ENCODE results near the gene SLC22A23.
A peak's percentile ranks its signal among the peaks of the same experiment; 100 is the strongest.

The SLC22A23 gene, protein sequence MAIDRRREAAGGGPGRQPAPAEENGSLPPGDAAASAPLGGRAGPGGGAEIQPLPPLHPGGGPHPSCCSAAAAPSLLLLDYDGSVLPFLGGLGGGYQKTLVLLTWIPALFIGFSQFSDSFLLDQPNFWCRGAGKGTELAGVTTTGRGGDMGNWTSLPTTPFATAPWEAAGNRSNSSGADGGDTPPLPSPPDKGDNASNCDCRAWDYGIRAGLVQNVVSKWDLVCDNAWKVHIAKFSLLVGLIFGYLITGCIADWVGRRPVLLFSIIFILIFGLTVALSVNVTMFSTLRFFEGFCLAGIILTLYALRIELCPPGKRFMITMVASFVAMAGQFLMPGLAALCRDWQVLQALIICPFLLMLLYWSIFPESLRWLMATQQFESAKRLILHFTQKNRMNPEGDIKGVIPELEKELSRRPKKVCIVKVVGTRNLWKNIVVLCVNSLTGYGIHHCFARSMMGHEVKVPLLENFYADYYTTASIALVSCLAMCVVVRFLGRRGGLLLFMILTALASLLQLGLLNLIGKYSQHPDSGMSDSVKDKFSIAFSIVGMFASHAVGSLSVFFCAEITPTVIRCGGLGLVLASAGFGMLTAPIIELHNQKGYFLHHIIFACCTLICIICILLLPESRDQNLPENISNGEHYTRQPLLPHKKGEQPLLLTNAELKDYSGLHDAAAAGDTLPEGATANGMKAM

GRCh38 chr6:3456898-3457709 is at the start of gene SLC22A23:
SLC22A23 (minus strand) TSS chr6:3457050; CDS start chr6:3456559, 491 bp downstream.
- DNase-seq, result peak; percentile 81

DNA sequence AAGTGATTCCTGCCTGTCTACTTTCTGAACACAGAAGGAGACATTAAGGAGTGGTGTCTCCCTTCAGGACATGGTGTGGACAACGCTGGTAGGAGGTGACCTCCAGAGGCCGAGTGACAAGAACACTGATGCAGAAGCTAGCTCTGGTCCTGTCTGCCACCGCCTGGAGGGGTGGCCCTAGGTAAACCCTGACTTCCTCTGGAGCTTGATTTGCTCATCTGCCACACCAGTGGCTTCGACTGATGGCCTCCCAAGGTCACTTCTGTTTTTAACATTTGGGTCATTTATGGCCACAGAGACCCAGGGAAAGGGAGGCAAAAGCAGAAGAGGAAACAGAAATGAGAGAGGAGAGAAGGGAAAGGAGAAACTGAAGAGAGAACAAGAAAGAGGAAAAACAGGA is 49.4 kb upstream of the SLC22A23 start:
- no peak for DNase-seq

GRCh38 chr6:3504938-3505805 is 48.3 kb upstream of the SLC22A23 start:
- DNase-seq, result no peak

GRCh38 chr6:3504354-3504753 is 47.5 kb upstream of the SLC22A23 start:
- no peak for DNase-seq

- DNase-seq, result no peak
Observed at GRCh38 chr6:3501826-3502500, 45.1 kb upstream of the SLC22A23 start.

GRCh38 chr6:3500262-3501014 is 43.6 kb upstream of the SLC22A23 start:
- no peak for DNase-seq

- DNase-seq, result no peak
Observed at GRCh38 chr6:3499603-3500002, 42.8 kb upstream of the SLC22A23 start.

DNA sequence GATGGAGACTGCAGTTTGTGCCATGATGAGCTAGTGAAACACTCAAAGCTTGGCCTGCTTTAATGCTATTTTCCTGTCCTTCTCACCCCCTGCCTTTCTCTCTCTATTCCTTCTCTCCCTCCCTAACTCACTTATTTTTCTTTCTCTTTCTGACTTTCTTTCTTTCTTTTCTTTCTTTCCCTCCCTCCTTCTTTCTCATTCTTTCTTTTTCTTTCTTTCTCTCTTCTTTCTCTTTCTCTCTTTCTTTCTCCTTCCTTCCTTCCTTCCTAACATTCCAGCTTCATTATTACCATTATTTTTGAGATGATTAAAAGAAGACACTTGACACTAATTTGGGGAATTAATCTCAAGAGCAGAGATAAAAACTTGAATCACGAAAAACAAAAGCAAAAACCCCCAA is 39.5 kb upstream of the SLC22A23 start:
- no peak for DNase-seq

- DNase-seq, result no peak
Observed at GRCh38 chr6:3494391-3495100, 37.7 kb upstream of the SLC22A23 start.

DNA sequence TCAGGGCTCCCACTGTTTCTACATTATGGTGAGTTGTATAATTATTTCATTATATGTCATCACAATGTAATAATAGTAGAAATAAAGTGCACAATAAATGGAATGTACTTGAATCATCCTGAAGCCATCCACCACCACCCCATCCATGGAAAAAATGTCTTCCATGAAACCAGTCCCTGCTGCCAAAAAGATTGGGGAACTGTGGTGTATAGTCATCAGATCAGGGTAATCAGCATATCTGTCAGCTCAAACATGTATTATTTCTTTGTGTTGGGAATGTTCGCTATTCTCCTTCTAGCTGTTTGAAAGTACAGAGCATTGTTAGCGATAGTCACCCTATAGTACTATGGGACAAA is 33.8 kb upstream of the SLC22A23 start:
- DNase-seq, result no peak

DNA sequence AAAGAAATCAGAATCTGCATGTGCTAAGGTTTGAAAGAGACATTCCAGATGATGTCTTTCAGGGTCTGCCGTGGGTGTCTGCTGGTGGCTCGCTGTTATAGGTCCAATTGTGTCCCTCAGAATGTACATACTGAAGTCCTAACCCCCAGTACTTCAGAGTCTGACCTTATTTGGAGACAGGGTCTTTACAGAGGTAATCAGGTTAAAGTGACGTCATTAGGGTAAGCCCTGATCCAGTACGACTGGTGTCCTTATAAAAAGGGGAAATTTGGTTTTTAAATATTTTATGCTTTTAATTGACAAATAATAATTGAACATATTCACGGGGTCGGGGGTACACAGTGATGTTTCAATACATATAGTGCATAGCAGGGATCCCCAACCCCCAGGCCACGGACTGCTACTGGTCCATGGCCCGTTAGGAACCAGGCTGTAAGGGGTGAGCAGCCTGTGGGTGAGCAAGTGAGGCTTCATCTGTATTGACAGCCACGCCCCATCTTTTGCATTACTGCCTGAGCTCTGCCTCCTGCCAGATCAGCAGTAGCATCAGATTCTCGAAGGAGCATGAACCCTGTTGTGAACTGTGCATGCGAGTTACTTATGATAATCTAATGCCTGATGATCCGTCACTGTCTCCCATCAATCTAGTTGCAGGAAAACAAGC is 33.2 kb upstream of the SLC22A23 start:
- no peak for DNase-seq

DNA sequence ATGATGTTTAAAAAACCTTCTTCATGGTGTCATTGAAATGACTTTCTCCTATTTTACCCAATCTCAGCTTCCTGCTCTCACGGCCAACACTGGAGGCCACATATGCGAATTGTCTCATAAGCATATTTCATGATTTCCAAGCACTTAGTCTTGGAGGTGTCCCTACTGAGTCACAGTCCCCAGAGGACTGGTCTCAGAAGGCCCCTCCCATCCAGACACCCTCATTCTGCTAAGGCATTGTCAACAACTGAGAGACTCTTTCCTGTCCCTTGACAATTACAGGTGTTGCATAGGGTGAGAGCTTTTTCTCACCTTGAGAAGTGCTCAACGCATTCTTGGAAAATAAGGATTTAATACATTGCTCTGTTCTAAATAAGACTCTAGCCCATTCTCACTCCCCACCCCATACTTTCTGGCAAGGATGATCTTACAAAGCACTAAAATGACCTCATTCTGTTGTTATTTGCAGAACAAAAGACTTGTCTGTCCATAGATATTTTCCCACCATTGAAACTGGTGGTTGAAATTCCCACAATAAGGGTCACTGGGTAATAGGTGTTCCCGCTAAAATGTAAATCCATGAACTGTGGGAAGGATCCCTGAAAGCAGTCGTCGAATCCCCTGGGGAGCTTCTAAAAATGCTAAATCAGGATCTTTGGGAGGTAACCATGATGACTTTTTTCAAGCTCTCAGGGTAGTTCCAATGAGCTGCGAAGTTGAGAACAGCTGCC is 32.3 kb upstream of the SLC22A23 start:
- no peak for DNase-seq

DNA sequence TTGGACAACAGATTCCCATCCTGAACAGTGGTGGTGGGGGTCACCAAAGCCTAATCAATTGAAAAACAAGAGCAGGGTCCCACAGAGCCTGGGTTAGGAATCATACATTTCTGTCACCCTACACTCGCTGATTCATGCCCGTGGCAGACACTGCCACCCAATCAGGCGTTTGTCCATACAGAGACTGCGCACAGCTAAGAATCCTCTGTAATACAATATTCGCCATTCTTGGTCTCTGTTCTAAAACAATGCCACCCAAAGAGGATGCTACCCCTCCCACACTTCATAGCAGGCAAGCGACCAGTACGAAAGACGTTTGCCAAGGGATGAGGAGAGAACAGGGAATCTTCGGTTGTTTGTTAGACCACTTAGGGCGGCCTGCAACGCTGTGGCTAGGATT is 28.1 kb upstream of the SLC22A23 start:
- no peak for DNase-seq

- DNase-seq, result no peak
Observed at GRCh38 chr6:3484192-3484591, 27.3 kb upstream of the SLC22A23 start.

GRCh38 chr6:3483675-3484074 is 26.8 kb upstream of the SLC22A23 start:
- DNase-seq, result no peak

DNA sequence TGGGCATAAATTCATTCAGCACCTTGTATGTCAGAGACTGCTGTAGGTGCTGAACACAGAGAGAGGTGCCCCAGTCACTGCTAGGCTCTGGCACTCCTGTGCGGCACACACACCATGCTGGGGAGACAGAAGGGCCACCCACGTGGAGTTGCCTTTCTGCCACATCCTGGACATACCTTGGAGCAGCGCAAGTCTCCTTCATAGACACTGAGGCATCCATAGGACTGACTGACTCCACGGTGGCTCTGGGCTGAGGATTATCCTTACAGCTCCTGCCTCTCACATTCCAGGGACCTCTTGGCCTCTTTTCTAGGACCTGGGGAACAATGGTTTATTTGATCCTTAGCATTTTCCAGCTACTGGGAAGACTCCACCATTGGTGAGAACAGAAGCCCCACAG is 26.0 kb upstream of the SLC22A23 start:
- no peak for DNase-seq

DNA sequence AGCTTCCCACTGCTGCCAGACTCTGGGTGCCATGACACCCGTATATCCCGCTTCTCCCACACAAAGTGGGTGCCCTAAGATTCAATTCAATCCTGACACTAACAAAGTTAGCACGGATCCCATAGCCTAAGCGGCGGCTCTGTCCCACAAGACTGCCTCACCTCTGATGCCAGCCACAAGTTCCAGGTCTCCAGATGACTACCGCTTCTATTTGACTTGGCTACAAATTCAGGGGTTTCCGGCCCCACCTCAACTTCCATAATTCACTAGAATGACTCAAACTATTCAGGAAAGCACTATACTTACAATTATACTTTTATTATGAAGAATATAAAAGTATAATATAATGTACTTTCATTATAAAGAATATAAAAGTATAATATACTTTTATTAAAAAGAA is 24.8 kb upstream of the SLC22A23 start:
- DNase-seq, result no peak

GRCh38 chr6:3480009-3480408 is 23.2 kb upstream of the SLC22A23 start:
- DNase-seq, result no peak

GRCh38 chr6:3473773-3474172 is 16.9 kb upstream of the SLC22A23 start:
- DNase-seq, result no peak
